HG03159 (cell line): Measurements from ENCODE around the gene TTC6.

Experiments
- ATAC-seq: cut with Tn5 transposase; IDR thresholded peaks from one replicate; pipeline ENCODE4 v1.9.1; 2021; ENCODE audit warnings: mild to moderate bottlenecking, moderate library complexity; ENCODE audit not compliant: unreplicated experiment

TTC6 gene

DNA sequence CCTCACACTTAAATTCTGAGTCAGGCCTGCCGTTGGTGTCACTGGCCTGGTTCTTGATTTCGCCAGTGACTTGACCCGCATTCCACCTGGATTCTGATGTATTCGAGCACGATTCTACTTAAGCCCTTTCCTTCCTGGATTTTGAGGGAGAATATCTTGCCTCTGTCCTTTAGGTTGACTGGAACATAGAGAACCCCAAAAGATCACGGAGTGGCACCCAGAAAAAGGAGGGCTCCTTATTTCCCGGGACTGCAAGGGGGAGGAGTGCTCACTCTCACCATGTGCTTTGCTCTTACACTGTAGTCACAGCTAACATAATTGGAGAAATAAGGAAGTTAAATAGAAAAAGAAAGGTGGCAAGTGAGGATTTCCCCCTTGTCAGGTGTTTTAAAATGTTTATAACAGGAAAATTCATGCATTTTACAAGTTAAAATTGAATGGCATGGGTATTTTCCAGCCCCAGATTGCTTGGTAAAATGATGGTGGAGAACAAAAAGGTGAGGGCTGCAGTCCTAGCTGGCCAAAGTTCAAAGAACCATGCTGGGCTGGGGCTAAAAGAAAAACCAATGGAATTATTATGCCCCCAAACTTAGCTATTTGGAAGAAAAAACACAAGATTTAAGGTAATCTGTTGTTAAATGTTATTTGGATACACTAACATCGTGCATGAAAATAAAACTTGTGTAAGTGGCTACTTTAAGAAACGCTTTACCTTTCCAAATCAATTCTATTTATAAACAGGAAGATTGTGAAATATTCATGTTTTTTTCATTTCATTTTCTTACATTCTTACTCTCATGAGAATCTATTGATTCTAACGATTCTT is 9.2 kb upstream of the TTC6 start:
- ATAC-seq = no peak

- ATAC-seq = no peak
Measured at GRCh38 chr14:37586797-37587130, 8.7 kb upstream of the TTC6 start.

DNA sequence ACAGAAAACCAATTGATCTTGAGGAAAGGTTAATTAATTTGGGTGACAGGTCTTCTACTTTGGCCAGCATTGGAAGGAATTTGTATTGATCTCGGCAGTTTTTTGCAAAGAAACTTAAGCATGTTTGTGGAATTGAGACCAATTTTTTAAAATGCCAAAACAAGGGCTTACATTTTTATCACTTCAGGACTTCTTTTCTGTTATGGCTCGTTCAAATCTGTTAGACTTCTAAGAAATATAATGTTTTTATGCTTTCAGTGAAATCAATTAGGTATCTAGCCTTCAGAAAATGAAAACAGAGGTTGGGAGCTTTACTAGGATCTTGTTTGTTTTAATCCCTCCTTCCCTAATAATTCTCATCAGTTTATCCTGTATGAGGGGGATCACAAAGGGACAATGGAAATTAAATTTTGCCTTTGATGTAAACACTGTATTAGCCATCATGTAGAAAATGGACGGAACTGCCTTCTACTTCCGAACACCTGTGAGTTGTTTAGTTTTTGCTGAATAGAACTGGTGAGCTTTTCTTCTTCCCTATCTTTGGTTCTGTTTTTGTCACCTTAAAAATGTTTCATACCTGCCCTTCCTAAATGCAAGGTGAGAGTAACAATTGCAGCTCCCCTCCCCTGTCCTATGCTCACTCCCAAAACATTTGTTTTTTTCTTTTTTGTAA is 8.2 kb upstream of the TTC6 start:
- no peak for ATAC-seq

DNA sequence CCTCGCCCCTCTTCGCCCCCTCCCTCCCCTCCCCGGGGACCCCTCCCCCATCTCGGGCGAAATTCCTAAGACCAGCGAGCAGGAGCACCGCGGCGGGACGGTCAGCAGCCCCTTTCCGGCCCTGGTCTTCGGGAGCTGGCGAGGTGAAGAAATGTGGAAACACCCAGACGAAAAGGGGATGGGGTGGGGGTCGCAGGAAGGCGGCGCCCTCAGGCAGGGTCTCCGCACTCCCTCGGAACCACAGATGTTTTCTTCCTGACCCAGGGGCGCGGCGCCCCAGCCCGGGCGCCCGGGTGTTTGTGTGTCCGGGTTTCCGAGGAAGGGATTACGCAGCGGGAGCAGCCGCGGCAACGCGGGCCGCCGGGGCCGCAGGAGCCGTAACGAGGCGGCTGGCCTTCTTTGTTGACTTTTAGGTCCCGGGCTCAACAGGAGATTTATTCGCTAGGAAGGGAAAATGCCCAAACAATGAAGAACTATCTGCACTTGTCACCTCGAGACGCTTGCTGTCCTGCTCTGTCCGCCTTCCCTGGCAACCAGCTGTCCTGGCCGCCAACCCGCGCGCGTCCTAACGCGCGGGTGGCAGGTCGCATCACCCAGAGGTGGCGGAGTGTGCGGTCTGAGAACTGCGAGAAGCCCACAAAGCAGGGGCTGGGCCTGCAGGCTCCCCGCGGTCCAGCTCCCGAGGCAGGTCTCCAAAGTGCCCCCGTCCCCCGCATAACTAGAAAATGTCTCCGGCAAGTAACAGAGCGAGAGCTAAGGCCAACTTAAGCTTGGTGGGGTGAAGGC is 7.4 kb upstream of the TTC6 start:
- ATAC-seq = no peak

- ATAC-seq = no peak
Measured at GRCh38 chr14:37588667-37588955, 6.8 kb upstream of the TTC6 start.

DNA sequence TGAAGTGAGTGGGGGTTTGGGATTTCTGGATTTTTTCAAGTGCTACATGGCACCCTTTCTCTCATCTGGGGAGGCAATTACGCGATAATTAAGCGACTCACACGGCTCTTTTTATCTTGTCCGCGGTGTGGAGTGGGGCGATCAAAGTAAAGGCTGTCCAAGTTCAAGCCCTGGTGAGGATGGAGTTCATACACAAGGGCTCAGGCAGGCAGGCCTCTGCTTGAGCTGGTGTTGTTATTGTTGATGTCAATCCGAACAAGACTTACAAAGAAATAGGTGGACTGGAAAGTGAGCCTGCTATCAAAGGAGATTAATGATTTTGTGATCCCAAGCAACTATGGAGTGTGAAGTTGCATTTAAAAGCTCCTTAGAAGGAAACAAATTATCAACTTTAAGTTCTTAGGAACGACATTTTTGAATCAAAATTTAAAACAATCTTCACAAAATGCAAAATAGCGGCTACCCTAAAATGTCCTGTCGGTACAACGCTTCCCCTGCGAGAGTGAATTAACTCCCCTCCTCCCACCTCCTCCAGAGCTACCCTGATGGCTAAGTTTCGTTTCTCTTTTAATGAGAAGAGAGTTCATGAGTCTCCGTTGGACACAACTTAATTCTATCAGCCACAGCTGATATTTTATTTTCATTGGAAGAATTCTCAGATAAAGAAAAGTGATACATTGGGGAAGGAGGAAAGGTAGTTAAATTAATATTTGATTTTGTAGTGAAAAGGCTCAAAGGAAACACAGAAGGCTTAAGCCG is 6.3 kb upstream of the TTC6 start:
- no peak for ATAC-seq

GRCh38 chr14:37589715-37590427 is 5.6 kb upstream of the TTC6 start:
- ATAC-seq = no peak

DNA sequence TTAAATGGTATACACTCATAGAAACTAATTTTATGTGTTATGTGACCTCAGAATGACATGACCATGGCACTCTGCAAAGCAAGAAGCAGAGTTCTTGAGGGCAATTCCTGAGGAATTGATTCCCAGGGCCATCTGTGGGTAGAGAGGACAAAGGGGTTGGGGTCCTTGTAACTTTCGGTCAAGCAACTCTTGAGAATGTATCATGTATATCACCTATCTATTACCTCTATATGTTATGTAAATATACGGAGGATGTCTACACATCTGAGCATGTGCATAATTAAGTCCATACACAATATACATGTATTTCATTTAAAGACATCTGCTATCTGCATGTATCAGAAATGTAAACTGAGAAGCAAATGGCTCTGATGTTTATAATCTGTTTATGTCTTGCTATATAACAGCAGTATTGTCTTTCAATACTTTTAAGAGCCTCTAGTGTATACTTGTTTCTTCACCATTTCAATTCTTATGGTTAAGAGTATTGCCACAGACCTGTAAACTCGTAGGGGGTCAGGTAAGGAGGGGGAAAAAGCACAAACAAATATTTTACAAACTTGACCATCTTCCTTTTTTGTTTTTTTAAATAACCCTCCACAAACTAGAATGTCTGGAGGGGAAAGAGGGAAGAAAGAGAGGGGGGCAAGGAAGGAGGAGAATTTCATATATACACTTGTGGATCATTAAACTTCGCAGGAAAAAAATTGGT is 4.8 kb upstream of the TTC6 start:
- ATAC-seq = no peak

GRCh38 chr14:37591311-37591940 is 4.0 kb upstream of the TTC6 start:
- no peak for ATAC-seq

DNA sequence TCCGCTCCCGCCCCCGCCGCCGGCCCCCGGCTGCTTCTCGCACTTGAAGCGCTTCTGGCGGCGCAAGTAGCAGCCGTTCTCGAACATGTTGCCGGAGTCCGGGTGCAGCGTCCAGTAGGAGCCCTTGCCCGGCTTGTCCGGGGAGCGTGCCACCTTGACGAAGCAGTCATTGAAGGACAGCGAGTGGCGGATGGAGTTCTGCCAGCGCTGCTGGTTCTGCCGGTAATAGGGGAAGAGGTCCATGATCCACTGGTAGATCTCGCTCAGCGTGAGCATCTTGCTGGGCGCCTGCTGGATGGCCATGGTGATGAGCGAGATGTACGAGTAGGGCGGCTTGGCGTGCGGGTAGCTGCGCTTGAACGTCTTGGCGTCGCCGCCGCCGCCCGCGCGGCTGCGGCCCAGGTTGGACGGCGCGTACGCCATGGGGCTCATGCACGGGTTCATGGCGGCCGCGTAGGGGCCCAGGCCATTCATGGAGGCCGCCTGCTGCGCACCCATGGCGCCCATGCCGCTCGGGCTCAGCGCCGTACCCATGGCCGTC is 3.4 kb upstream of the TTC6 start:
- ATAC-seq = no peak

DNA sequence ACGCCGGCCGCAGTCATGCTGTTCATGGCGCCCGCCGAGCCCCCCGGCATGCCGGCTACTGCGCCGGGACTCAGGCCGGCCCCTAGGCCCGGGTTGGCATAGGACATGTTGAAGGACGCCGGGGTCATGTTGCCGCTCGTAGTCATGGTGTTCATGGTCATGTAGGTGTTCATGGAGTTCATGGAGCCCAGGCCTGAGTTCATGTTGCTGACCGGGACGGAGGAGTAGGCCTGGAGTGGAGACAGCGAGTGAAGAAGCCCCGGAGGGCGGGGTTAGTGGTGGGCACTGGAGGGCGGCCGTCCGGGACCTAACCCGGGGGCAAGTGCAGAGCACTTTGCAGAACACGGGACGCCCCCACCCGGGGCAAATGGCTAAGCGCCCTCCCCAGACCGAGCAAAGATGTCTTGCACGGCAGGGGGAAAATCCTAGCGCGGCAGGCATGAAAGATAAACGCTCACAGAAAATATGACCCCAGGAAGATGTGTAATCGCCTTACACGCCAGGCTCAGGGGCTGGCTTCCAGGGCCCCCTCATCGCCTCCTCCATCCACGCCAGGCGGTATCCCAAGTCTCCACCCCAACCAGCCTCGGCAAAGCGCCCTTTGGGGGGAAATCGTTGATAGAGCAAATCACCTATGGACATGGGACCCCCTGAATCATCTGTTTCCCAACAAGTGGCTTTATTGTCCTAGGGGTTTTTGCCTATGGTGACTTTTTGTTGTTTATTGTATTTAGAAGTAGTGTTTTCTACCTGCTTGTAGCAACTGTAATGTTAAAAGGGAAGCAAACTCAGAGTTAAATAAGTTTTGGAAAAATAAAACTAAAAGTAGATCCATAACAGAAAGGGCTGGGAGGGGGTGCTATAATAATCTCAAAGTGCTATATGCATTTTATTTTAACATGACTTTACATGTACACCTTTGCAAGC is 2.7 kb upstream of the TTC6 start:
- no peak for ATAC-seq

DNA sequence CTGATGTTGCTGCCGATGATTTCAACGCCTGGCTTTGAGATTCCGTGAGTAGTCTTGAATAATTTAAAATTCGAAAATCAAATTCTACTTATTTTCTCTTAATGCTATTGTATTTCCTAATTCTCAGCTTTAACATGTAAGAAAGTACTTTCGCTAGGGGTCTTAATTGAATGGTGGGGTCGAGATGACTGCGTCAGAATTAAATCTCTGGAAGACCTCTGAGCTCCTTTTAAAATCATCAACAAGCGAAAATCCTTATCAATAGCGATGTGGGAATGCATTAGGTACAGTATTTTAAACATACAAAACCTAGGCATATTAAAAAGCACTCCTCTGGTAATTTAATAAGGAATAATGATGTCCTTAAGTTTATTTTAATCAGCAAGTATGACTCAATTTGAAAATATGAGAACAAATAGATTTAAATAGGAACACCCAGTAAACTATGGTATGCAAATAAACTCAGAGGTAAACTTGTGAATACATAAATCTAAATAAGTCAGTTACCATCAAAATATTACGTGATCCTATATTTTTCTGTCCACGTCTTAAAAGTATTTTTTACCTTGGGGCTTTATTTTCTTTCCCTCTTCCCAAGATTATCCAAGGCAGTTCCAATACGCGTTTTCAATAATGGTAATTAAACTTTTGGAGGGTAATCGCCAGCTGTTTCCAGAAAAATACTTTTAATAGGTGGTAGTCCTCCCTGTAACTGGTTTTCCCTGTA is 1.8 kb upstream of the TTC6 start:
- ATAC-seq = no peak

DNA sequence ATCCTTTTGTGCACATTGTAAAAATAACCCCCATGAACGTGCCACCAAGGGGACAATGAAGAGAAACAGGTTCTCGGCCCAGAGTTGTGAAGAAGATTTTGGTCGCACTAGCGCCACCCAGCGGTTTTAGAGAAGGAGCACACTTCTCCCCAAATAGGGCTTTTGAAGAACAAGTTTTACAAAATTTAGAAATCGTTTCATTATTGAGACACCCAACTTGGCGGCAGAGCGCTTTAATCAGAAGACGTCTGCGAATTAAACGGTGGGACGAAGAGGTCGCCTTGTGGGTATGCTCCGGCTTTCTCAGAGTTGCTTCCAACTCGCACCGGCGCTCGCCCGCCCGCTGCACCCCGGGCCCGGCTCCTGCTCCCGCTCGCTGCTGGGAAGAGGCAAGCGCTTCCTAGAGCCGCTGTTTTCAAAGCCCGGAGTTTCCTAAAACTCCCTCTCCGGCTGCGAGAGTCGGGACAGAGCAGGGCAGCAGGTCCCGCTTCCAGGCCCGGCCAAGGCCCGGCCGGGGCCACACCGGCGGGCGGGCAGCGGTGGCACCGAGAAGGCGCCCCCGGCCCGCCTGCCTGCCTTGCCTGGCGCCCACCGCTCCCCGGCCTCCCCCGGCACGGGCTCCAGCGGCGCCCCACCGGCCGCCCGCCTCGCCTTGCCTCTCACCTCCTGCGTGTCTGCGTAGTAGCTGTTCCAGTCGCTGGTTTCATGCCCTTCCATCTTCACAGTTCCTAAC is 1.0 kb upstream of the TTC6 start:
- no peak for ATAC-seq

DNA sequence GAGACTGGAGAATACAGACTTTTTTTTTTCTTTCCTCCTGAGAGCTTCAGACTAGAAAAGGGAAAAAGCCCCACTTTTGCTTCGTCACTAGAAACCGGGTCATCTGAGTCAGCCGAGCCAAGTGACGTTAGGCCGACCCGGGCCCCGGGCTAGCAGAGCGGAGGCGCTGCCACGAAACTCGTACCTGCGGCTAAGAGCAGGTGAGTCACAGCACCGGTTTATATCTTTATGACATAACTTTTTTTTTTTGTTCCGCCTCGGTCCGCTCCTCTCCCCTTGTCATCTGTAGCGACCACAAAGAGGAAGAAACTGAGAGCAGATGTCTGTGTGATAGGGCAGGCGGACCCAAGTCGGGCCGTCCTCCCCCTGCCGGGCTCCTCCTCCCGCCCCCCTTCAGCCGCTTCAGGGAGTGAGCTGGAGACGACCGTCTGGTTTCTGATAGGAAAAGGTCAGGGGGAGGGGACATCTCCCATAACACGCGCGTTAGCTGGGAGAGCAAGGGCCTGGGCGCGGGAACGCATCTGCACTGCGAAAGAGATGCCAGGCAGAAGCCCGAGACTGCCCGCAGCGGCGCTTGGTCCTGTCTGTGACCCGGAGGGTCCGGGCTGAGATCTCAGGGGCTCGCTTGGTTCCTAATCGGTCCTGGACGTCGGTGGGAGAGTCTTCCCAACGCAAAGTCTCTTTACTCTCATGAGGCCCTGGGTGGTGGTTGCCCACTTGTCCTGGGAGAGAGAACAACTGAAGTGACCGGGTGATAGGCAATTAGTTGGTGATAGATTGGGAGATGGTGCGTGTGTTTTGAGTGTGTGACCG is 586 bp downstream of the TTC6 start:
- ATAC-seq = peak; percentile 60

GRCh38 chr14:37596790-37597472 is 1.5 kb downstream of the TTC6 start:
- ATAC-seq = no peak

DNA sequence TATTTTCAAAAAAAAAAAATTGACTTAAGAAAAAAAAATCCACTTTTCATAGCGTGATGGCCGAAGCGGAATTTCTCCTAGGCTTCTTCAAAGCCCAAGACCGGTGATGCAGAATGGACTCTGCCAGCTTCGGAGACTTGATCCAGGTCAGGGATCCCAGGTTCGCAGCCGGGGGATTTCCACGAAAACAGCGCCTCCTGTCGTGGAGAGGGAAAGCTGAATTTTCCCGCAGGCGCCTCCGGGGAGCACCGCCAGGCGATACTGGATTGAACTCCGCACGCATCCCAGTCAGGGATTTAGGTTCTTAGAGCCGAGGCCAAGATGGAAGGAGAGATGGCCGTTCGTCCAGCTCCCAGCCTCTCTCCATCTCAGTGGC is 2.1 kb downstream of the TTC6 start:
- ATAC-seq = no peak
